Measurements from ENCODE around the gene HOXD3.

- TF ChIP-seq NFE2L1 (CRISPR knock-in tag; IDR thresholded peaks at IDR 0.05) (no peak), ZBTB21 (CRISPR knock-in tag; IDR thresholded peaks at IDR 0.05; ENCODE audit: borderline replicate concordance) (no peak)
These were observed 23.1 kb upstream of the HOXD3 start for GRCh38 chr2:176134035-176134434.

Measured in WTC11 (cell line).